ENCODE measurements around the gene ARHGAP18.
A peak's percentile ranks its signal among the peaks of the same experiment; 100 is the strongest.

- no peak for TF ChIP-seq CTCF (IDR thresholded peaks at IDR 0.05)
- TF ChIP-seq JUND (IDR thresholded peaks at IDR 0.05) = no peak
- TF ChIP-seq RCOR1 (IDR thresholded peaks at IDR 0.05; ENCODE audit: low read length) = no peak
- TF ChIP-seq EP300 (IDR thresholded peaks at IDR 0.05; ENCODE audit: borderline replicate concordance in 1 of 2, low read depth in 1 of 2, low read length in 1 of 2) = no peak
- TF ChIP-seq USF1 (IDR thresholded peaks at IDR 0.05; ENCODE audit: borderline replicate concordance, low read depth) = no peak
- no peak for TF ChIP-seq TAF1 (IDR thresholded peaks at IDR 0.05; ENCODE audit: borderline replicate concordance, low read depth, low read length)
- TF ChIP-seq POLR2AphosphoS5 (IDR thresholded peaks at IDR 0.05; ENCODE audit: low read depth, low read length) = 0 out of 2 replicates have a peak, but pooled peaks have one; percentile 8
- no peak for TF ChIP-seq RAD21 (IDR thresholded peaks at IDR 0.05; ENCODE audit: low read length)
- no peak for TF ChIP-seq ZBTB33 (IDR thresholded peaks at IDR 0.05; ENCODE audit: borderline replicate concordance, low read depth)
- TF ChIP-seq TCF12 (IDR thresholded peaks at IDR 0.05) = no peak
- no peak for TF ChIP-seq REST (IDR thresholded peaks at IDR 0.05; ENCODE audit: low read depth, low read length)
- TF ChIP-seq PBX3 (IDR thresholded peaks at IDR 0.05) = no peak; the same call in 1 of the 2 replicates
- no peak for TF ChIP-seq SIN3A (IDR thresholded peaks at IDR 0.05; ENCODE audit: borderline replicate concordance, low read depth, low read length)
- no peak for TF ChIP-seq RFX5 (IDR thresholded peaks at IDR 0.05; ENCODE audit: low read length)
Measured at GRCh38 chr6:129645106-129645829, 64.7 kb downstream of the ARHGAP18 start.

Measured in SK-N-SH (cell line).